Raji (cell line): ENCODE results near the gene STARD3NL.

Experiments
- POLR2A ChIP-seq: IDR thresholded peaks from 2 replicates; pipeline ENCODE4 v1.6.1; 2011; ENCODE audit warnings: low read depth, low read length, control low read depth; ENCODE audit not compliant: insufficient read depth

The STARD3NL gene

GRCh38 chr7:38229386-38229785 lies 51.3 kb downstream of the STARD3NL start:
- TF ChIP-seq POLR2A, result no peak

GRCh38 chr7:38229884-38230642 lies 52.0 kb downstream of the STARD3NL start:
- TF ChIP-seq POLR2A, result no peak

- no peak for TF ChIP-seq POLR2A
These were observed 54.7 kb downstream of the STARD3NL start for GRCh38 chr7:38232502-38233366.

GRCh38 chr7:38235606-38236005 lies 57.6 kb downstream of the STARD3NL start:
- TF ChIP-seq POLR2A, result no peak

- TF ChIP-seq POLR2A, result no peak
These were observed 63.0 kb downstream of the STARD3NL start for GRCh38 chr7:38241071-38241470.

- no peak for TF ChIP-seq POLR2A
These were observed 64.8 kb downstream of the STARD3NL start for GRCh38 chr7:38242814-38243213.

- no peak for TF ChIP-seq POLR2A
These were observed 66.5 kb downstream of the STARD3NL start for GRCh38 chr7:38244516-38244915.

GRCh38 chr7:38245409-38245977 lies 67.4 kb downstream of the STARD3NL start:
- TF ChIP-seq POLR2A, result no peak

- no peak for TF ChIP-seq POLR2A
These were observed 70.1 kb downstream of the STARD3NL start for GRCh38 chr7:38248069-38248567.

GRCh38 chr7:38257350-38257677 lies 79.3 kb downstream of the STARD3NL start:
- no peak for TF ChIP-seq POLR2A

GRCh38 chr7:38262545-38262944 lies 84.5 kb downstream of the STARD3NL start:
- TF ChIP-seq POLR2A, result no peak

GRCh38 chr7:38273286-38273995 lies 95.4 kb downstream of the STARD3NL start, which contains the start of gene TARP:
Gene TARP, minus strand, starts transcription at chr7:38273636.
- no peak for TF ChIP-seq POLR2A

GRCh38 chr7:38274486-38274885 lies 96.4 kb downstream of the STARD3NL start:
- TF ChIP-seq POLR2A, result no peak

- no peak for TF ChIP-seq POLR2A
These were observed 97.0 kb downstream of the STARD3NL start for GRCh38 chr7:38274927-38275620.
